Body of pancreas (tissue), 4 donors: Measurements from ENCODE around the gene PPARA.

ENCODE experiments used
- POLR2A ChIP-seq, 3 donors: fragments of 450-650 bp; IDR thresholded peaks; one replicate each; pipeline ENCODE4 v1.6.1; 2016; ENCODE audit warnings: antibody characterized with exemption in 3 of 3, mild to moderate bottlenecking in 2 of 3
- TF ChIP-seq, protein P1 (sequence below), 7 experiments: fragments of 450-650 bp in 4 of 7; fragments of 200-600 bp in 3 of 7; sonication (generic) in 3 of 7; IDR thresholded peaks; one replicate each; pipeline ENCODE4 v1.5.1; 2016 to 2019; ENCODE audit warnings: antibody characterized with exemption in 7 of 7

DNA sequence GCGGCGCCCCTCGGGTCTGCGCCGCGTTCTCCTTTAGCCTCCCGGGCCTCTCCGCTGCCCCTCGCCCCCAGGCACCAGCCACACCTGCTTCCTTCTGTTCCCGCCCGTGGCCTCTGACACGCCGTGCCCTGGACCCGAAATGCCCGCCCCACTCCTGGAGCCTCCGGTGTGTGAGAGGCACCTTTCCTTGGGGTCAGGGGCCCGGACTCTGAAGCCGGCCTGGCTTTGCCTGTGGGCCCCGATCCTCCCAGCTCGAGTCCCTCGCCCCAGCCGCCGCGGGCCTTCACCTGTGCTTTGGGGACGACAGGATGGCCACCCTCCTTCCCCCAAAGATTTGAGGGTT, 100.4 kb downstream of the PPARA start:
- TF ChIP-seq POLR2A (IDR thresholded peaks at IDR 0.05): no peak
- TF ChIP-seq, protein P1, sequence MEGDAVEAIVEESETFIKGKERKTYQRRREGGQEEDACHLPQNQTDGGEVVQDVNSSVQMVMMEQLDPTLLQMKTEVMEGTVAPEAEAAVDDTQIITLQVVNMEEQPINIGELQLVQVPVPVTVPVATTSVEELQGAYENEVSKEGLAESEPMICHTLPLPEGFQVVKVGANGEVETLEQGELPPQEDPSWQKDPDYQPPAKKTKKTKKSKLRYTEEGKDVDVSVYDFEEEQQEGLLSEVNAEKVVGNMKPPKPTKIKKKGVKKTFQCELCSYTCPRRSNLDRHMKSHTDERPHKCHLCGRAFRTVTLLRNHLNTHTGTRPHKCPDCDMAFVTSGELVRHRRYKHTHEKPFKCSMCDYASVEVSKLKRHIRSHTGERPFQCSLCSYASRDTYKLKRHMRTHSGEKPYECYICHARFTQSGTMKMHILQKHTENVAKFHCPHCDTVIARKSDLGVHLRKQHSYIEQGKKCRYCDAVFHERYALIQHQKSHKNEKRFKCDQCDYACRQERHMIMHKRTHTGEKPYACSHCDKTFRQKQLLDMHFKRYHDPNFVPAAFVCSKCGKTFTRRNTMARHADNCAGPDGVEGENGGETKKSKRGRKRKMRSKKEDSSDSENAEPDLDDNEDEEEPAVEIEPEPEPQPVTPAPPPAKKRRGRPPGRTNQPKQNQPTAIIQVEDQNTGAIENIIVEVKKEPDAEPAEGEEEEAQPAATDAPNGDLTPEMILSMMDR (IDR thresholded peaks at IDR 0.05): no peak
